GM23338 (cell line): ENCODE measurements around the gene RAB40B.

Experiments used
- EZH2 ChIP-seq: fragments of 200-600 bp; sonication (generic); IDR thresholded peaks from one replicate; pipeline ENCODE4 v1.8.0; 2017; ENCODE audit warnings: antibody characterized with exemption, mild to moderate bottlenecking, low read depth; ENCODE audit not compliant: unreplicated experiment
- POLR2AphosphoS5 ChIP-seq: IDR thresholded peaks from 2 replicates; pipeline ENCODE4 v1.6.1; 2016; ENCODE audit warnings: antibody characterized with exemption, low read depth
- ZNF331 ChIP-seq: fragments of 250-450 bp; sonication (Bioruptor Pico); IDR thresholded peaks from 2 replicates; pipeline ENCODE4 v1.5.0; 2020; ENCODE audit warnings: low read depth, mild to moderate bottlenecking, moderate library complexity
- TF ChIP-seq, protein P1 (sequence below), 2 experiments: fragments of 200-600 bp in 1 of 2; sonication (generic) in 1 of 2; conservative IDR thresholded peaks; 2 replicates each; pipeline versions ENCODE4 v1.5.1 to v1.6.1; 2016 to 2017; ENCODE audit warnings: antibody characterized with exemption in 2 of 2, low read depth in 2 of 2, mild to moderate bottlenecking in 2 of 2, moderate library complexity in 1 of 2
- TF ChIP-seq, protein P2 (sequence below): IDR thresholded peaks from one replicate; pipeline ENCODE4 v1.6.1; 2018; ENCODE audit warnings: antibody characterized with exemption; ENCODE audit not compliant: unreplicated experiment
- TF ChIP-seq, protein P3 (sequence below): IDR thresholded peaks from 2 replicates; pipeline ENCODE4 v1.6.1; 2016; ENCODE audit warnings: antibody characterized with exemption

DNA sequence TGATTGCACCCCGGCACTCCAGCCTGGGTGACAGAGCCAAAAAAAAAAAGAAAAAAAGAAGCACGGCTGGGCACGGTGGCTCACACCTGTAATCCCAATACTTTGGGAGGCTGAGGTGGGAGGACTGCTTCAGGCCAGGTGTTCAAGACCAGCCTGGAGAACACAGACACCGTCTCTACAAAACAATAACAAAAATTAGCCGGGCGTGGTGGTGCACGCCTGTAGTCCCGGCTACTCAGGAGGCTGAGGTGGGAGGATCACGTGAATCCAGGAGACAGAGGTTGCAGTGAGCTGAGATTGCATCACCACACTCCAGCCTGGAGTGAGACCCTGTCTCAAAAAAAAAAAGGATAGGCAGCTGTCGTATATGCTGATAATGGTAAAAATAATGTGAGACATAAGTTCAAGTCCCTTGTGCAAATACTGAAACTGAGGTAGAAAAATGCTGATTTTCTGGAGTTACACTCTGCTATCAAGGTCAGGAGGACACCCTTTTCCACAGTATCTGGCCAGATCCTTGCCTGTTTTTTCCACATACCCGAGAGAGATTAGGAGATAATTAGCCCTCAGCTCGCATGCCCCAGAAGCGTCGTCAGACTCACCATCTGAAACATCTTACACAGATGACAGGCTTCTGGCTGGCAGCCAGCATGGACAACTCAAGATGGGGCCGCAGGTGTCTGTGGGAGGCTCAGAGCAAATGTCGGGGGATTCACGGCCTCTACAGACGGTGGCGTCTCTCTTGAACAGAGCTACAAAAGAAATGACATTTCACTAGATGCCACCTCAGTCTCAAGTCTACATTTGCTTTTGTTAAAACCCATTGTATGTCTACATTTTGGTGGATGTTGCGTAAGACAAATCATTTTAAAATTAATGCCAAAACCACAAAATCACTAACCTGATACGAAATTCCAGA lies 87.1 kb downstream of the RAB40B start:
- no peak for TF ChIP-seq EZH2
- TF ChIP-seq, protein P1, sequence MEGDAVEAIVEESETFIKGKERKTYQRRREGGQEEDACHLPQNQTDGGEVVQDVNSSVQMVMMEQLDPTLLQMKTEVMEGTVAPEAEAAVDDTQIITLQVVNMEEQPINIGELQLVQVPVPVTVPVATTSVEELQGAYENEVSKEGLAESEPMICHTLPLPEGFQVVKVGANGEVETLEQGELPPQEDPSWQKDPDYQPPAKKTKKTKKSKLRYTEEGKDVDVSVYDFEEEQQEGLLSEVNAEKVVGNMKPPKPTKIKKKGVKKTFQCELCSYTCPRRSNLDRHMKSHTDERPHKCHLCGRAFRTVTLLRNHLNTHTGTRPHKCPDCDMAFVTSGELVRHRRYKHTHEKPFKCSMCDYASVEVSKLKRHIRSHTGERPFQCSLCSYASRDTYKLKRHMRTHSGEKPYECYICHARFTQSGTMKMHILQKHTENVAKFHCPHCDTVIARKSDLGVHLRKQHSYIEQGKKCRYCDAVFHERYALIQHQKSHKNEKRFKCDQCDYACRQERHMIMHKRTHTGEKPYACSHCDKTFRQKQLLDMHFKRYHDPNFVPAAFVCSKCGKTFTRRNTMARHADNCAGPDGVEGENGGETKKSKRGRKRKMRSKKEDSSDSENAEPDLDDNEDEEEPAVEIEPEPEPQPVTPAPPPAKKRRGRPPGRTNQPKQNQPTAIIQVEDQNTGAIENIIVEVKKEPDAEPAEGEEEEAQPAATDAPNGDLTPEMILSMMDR (conservative IDR thresholded peaks at IDR 0.05; ENCODE audit: low read depth in 2 of 2): no peak
- no peak for TF ChIP-seq POLR2AphosphoS5
- TF ChIP-seq ZNF331 (CRISPR knock-in tag): no peak
- TF ChIP-seq, protein P2, sequence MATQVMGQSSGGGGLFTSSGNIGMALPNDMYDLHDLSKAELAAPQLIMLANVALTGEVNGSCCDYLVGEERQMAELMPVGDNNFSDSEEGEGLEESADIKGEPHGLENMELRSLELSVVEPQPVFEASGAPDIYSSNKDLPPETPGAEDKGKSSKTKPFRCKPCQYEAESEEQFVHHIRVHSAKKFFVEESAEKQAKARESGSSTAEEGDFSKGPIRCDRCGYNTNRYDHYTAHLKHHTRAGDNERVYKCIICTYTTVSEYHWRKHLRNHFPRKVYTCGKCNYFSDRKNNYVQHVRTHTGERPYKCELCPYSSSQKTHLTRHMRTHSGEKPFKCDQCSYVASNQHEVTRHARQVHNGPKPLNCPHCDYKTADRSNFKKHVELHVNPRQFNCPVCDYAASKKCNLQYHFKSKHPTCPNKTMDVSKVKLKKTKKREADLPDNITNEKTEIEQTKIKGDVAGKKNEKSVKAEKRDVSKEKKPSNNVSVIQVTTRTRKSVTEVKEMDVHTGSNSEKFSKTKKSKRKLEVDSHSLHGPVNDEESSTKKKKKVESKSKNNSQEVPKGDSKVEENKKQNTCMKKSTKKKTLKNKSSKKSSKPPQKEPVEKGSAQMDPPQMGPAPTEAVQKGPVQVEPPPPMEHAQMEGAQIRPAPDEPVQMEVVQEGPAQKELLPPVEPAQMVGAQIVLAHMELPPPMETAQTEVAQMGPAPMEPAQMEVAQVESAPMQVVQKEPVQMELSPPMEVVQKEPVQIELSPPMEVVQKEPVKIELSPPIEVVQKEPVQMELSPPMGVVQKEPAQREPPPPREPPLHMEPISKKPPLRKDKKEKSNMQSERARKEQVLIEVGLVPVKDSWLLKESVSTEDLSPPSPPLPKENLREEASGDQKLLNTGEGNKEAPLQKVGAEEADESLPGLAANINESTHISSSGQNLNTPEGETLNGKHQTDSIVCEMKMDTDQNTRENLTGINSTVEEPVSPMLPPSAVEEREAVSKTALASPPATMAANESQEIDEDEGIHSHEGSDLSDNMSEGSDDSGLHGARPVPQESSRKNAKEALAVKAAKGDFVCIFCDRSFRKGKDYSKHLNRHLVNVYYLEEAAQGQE: no peak
- TF ChIP-seq, protein P3, sequence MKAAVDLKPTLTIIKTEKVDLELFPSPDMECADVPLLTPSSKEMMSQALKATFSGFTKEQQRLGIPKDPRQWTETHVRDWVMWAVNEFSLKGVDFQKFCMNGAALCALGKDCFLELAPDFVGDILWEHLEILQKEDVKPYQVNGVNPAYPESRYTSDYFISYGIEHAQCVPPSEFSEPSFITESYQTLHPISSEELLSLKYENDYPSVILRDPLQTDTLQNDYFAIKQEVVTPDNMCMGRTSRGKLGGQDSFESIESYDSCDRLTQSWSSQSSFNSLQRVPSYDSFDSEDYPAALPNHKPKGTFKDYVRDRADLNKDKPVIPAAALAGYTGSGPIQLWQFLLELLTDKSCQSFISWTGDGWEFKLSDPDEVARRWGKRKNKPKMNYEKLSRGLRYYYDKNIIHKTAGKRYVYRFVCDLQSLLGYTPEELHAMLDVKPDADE: no peak
